K562 (cell line): ENCODE measurements around the gene ARPC4. TPM values are rescaled to one million over a fixed set of nuclear protein-coding genes. Genes with fewer than 3 reads are reported as not detected.

Source experiments
- E2F3 ChIP-seq: fragments of 250-450 bp; sonication (Bioruptor Pico); IDR thresholded peaks from 2 replicates; pipeline ENCODE4 v1.4.0; 2020; ENCODE audit warnings: mild to moderate bottlenecking
- U2AF2 ChIP-seq: fragments of 200-400 bp; formaldehyde crosslinking; optimal IDR thresholded peaks from 2 replicates; pipeline ENCODE3; 2017; ENCODE audit warnings: low read depth, mild to moderate bottlenecking, low read length
- ZNF551 ChIP-seq: fragments of 250-450 bp; sonication (Bioruptor Pico); IDR thresholded peaks from 2 replicates; pipeline ENCODE4 v1.5.0; 2021; ENCODE audit warnings: mild to moderate bottlenecking, moderate library complexity
- ZNF668 ChIP-seq: fragments of 250-450 bp; sonication (Bioruptor Pico); IDR thresholded peaks from 2 replicates; pipeline ENCODE4 v1.8.0; 2022; ENCODE audit warnings: mild to moderate bottlenecking, inconsistent platforms
- polyA plus RNA-seq, 8 experiments: library from polyadenylated mRNA; depleted of rRNA in 4 of 8; stranded (reverse) in 5 of 8; unstranded in 3 of 8; fragments of >200 nt; fragmentation: Nextera tagmentation in 2 of 8; fragmentation: Illumina TruSeq in 1 of 8; extraction: Ambion mirVana in 2 of 8; extraction: Trizol in 1 of 8; gene quantifications; 2 replicates each; pipeline versions ENCODE4 v1.2.1 to v1.2.3, GENCODE V29; 2011 to 2014; ENCODE audit warnings: inconsistent platforms in 1 of 8, missing spikeins in 1 of 8
- total RNA-seq, 7 experiments: library from RNA; depleted of rRNA in 6 of 7; stranded (reverse); fragments of >200 nt in 6 of 7; fragmentation: Illumina TruSeq in 2 of 7; extraction: Trizol in 2 of 7; gene quantifications; 2 replicates each; pipeline versions ENCODE4 v1.2.1 to v1.2.3, GENCODE V29; 2011 to 2021; ENCODE audit warnings: low replicate concordance in 1 of 7
- TF ChIP-seq, protein P1 (sequence below): sonication (generic); formaldehyde crosslinking; IDR thresholded peaks from 2 replicates; pipeline ENCODE4 v1.8.0; 2023; ENCODE audit warnings: missing genetic modification reagents, mild to moderate bottlenecking, borderline replicate concordance
- TF ChIP-seq, protein P2 (sequence below), 2 experiments: fragments of 150-350 bp in 1 of 2; IDR thresholded peaks; 2 replicates each; pipeline ENCODE4 v1.6.1; 2012 to 2016; ENCODE audit warnings: low read depth in 2 of 2, low read length in 2 of 2, mild to moderate bottlenecking in 1 of 2, moderate library complexity in 1 of 2
- TF ChIP-seq, protein P3 (sequence below): fragments of 250-450 bp; sonication (Bioruptor Pico); IDR thresholded peaks from 2 replicates; pipeline ENCODE4 v1.5.0; 2021

Gene ARPC4
- total and polyA plus RNA-seq, 9 of the 15 experiments (the other 6 are each of a cell fraction or from before 2014, with no cell fraction given): 20.1 to 153 (median 119) TPM

DNA sequence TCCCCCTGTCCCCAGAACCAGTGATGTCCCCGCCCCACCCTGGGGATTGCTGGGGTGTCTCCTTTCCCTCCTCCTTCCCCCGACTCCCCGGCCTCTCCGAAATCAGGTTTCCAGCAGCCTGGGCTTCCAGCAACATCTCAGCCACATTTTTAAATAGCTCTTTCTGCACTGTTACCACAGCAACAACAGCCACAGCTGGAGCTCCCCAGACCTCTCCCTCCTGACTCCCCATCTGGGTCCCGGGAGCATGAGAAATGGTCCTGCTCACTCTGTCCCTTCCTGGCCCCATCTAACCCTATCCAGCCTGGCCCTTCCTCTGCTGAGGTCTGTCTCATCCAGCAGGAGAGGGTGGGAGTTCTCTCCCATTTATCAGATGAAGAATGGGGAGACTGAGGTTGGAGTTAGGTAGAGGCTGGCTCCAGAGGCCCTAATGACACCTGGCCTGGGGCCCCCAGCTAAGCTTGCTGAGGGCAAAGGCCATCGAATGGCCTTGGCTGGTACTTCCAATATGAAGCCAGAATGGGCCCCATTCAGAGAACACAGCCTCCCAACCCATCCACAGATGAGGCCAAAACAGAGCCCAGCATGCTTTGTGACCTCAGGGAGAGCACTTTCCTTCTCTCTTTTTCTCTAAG is 24.6 kb upstream of the ARPC4 start (continued):
- TF ChIP-seq, protein P1, sequence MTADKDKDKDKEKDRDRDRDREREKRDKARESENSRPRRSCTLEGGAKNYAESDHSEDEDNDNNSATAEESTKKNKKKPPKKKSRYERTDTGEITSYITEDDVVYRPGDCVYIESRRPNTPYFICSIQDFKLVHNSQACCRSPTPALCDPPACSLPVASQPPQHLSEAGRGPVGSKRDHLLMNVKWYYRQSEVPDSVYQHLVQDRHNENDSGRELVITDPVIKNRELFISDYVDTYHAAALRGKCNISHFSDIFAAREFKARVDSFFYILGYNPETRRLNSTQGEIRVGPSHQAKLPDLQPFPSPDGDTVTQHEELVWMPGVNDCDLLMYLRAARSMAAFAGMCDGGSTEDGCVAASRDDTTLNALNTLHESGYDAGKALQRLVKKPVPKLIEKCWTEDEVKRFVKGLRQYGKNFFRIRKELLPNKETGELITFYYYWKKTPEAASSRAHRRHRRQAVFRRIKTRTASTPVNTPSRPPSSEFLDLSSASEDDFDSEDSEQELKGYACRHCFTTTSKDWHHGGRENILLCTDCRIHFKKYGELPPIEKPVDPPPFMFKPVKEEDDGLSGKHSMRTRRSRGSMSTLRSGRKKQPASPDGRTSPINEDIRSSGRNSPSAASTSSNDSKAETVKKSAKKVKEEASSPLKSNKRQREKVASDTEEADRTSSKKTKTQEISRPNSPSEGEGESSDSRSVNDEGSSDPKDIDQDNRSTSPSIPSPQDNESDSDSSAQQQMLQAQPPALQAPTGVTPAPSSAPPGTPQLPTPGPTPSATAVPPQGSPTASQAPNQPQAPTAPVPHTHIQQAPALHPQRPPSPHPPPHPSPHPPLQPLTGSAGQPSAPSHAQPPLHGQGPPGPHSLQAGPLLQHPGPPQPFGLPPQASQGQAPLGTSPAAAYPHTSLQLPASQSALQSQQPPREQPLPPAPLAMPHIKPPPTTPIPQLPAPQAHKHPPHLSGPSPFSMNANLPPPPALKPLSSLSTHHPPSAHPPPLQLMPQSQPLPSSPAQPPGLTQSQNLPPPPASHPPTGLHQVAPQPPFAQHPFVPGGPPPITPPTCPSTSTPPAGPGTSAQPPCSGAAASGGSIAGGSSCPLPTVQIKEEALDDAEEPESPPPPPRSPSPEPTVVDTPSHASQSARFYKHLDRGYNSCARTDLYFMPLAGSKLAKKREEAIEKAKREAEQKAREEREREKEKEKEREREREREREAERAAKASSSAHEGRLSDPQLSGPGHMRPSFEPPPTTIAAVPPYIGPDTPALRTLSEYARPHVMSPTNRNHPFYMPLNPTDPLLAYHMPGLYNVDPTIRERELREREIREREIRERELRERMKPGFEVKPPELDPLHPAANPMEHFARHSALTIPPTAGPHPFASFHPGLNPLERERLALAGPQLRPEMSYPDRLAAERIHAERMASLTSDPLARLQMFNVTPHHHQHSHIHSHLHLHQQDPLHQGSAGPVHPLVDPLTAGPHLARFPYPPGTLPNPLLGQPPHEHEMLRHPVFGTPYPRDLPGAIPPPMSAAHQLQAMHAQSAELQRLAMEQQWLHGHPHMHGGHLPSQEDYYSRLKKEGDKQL: no peak
- TF ChIP-seq, protein P2, sequence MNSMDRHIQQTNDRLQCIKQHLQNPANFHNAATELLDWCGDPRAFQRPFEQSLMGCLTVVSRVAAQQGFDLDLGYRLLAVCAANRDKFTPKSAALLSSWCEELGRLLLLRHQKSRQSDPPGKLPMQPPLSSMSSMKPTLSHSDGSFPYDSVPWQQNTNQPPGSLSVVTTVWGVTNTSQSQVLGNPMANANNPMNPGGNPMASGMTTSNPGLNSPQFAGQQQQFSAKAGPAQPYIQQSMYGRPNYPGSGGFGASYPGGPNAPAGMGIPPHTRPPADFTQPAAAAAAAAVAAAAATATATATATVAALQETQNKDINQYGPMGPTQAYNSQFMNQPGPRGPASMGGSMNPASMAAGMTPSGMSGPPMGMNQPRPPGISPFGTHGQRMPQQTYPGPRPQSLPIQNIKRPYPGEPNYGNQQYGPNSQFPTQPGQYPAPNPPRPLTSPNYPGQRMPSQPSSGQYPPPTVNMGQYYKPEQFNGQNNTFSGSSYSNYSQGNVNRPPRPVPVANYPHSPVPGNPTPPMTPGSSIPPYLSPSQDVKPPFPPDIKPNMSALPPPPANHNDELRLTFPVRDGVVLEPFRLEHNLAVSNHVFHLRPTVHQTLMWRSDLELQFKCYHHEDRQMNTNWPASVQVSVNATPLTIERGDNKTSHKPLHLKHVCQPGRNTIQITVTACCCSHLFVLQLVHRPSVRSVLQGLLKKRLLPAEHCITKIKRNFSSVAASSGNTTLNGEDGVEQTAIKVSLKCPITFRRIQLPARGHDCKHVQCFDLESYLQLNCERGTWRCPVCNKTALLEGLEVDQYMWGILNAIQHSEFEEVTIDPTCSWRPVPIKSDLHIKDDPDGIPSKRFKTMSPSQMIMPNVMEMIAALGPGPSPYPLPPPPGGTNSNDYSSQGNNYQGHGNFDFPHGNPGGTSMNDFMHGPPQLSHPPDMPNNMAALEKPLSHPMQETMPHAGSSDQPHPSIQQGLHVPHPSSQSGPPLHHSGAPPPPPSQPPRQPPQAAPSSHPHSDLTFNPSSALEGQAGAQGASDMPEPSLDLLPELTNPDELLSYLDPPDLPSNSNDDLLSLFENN (IDR thresholded peaks at IDR 0.05; ENCODE audit: low read depth in 2 of 2, low read length in 2 of 2): no peak
- no peak for TF ChIP-seq U2AF2
- no peak for TF ChIP-seq ZNF551
- TF ChIP-seq E2F3: no peak
- no peak for TF ChIP-seq ZNF668 (CRISPR knock-in tag)
- TF ChIP-seq, protein P3, sequence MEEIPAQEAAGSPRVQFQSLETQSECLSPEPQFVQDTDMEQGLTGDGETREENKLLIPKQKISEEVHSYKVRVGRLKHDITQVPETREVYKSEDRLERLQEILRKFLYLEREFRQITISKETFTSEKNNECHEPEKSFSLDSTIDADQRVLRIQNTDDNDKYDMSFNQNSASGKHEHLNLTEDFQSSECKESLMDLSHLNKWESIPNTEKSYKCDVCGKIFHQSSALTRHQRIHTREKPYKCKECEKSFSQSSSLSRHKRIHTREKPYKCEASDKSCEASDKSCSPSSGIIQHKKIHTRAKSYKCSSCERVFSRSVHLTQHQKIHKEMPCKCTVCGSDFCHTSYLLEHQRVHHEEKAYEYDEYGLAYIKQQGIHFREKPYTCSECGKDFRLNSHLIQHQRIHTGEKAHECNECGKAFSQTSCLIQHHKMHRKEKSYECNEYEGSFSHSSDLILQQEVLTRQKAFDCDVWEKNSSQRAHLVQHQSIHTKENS (CRISPR knock-in tag): no peak
